Measurements from ENCODE around the gene CREB3L2.
"Not testable (repeated sequence)": the region's sequence is repeated elsewhere in the genome, so short reads cannot be mapped to it uniquely, and the experiment has no call there.

Gene CREB3L2

DNA sequence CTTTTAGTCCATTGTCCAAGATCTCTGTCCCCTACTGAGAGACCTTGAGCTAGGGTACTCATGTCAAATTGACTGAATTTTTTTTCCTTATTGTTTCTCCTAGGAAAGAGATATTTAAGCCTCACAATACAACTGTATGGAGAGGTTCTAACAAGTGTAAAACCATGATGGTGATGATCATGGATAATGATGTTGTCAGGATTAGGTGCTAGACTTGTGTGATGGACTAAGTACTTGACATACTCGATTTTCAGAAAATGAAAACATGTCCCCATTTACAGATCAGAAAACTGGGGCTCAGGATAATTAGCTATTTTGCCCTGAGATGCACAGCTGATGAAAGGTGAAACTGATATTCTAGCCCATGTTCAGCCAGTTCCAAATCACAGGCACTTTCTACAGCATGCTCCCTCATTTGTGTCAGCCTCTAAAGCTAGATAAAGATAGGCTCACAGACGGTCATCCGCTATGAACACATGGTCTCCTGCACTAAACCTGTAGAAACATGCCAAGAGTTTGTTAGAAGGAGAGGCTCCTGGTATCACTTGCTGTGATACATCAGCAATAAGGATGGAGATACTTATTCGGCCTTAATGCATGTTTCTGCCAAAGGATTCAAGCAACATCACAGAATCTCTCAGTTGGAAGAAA, 67.6 kb downstream of the CREB3L2 start:
- H3K4me3 ChIP-seq (ENCODE audit: low read length): no peak overlapping the region
- TF ChIP-seq, protein P1, sequence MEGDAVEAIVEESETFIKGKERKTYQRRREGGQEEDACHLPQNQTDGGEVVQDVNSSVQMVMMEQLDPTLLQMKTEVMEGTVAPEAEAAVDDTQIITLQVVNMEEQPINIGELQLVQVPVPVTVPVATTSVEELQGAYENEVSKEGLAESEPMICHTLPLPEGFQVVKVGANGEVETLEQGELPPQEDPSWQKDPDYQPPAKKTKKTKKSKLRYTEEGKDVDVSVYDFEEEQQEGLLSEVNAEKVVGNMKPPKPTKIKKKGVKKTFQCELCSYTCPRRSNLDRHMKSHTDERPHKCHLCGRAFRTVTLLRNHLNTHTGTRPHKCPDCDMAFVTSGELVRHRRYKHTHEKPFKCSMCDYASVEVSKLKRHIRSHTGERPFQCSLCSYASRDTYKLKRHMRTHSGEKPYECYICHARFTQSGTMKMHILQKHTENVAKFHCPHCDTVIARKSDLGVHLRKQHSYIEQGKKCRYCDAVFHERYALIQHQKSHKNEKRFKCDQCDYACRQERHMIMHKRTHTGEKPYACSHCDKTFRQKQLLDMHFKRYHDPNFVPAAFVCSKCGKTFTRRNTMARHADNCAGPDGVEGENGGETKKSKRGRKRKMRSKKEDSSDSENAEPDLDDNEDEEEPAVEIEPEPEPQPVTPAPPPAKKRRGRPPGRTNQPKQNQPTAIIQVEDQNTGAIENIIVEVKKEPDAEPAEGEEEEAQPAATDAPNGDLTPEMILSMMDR (conservative IDR thresholded peaks at IDR 0.05; ENCODE audit: low read length): no peak
- DNase-seq (ENCODE audit: low read depth): no peak

DNA sequence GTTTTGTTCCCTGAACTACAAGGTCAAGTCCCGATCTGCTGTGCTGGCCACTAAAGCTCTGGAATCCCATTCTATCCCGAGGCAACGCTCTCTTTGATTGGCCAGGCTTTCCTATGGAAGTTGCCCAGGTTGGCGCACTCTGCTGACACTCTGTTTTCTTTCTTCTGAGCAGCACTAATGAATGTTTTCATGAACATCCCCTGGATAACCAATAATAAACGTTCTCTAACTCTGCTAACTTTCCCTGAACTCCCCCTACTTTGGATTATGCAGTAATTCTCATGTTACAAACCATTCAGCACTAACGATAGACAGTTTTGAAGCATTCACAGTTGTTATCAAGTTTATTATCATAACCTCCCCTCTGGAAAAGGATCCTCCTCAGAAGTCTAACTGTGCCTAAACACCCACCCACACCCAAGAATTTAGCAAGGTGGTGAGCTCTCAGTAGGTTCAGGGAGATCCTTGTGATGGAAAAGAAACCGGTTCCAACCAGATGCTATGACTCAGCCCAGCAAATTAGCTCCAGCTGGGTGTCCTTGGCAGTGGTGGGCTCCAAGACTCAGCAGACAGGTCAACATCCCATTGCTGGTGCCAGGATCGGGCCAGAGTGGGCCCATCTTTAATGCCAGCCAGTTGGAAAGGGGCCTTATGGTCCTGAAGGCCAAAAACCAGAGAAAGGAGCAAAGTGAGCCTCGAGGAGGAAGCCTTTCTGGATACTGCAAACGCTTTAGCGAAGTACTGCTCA, 68.4 kb downstream of the CREB3L2 start:
- peak overlapping the region; percentile 39 for H3K4me3 ChIP-seq (ENCODE audit: low read length)
- DNase-seq (ENCODE audit: low read depth): peak; percentile 71
- TF ChIP-seq, protein P1 (conservative IDR thresholded peaks at IDR 0.05; ENCODE audit: low read length): no peak

DNA sequence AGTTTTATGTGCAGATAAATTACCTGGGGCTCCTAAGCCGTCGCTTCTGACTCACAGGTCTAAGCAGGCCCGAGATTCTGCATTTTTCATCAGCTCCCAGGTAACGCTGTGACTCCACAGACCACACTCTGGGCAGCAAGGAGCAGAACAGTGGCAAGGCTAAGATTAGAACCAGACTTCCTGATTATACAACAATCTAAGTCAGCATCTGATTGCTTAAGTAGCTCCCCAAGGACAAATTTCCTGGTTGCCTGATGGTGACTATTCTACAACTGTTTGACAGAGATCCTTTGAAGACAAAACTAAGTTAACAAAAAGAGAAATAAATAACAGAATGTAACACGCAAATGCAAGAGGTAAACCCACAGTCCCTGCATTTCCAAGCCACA, 69.0 kb downstream of the CREB3L2 start:
- peak; percentile 88 for DNase-seq (ENCODE audit: low read depth)
- H3K4me3 ChIP-seq (ENCODE audit: low read length): peak overlapping the region; percentile 39
- TF ChIP-seq, protein P1 (conservative IDR thresholded peaks at IDR 0.05; ENCODE audit: low read length): no peak

DNA sequence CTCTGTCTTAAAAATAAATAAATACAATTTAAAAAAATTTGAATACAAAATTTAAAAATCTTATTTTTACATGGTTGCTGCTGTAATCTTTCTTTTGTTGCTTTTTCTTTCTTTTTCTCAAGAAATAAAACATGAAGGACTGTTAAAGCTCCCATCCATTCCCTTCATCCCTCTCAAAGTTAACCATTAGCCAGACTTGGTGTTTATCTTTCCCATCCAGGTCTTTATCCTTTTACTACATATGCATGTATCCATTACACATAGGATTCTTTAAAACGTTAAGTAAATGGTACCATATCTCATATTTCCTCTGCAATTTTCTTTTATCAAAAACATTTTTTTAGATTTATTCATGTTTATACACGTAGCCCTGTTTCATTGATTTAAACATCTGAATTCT, 70.1 kb downstream of the CREB3L2 start:
- no peak overlapping the region for H3K4me3 ChIP-seq (ENCODE audit: low read length)
- no peak for DNase-seq (ENCODE audit: low read depth)
- TF ChIP-seq, protein P1 (conservative IDR thresholded peaks at IDR 0.05; ENCODE audit: low read length): no peak

DNA sequence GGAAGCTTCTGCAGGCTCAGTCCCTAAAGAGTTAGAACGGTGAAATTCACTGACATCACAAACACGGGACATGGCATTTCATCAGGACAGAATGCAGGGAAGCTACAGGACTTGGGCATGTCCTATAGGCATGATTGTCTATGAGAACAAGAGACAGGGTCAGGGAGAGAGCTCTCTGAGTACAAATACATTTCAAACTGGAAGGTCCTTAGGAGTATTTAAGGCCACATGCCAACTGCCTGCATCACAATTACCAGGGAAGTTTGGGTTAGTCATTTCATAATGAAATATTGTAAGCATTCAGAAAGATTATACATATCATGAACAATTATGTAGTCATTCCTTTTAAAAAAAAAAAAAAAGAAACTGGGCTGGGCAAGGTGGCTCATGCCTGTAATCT, 71.3 kb downstream of the CREB3L2 start:
- no peak overlapping the region for H3K4me3 ChIP-seq (ENCODE audit: low read length)
- TF ChIP-seq, protein P1 (conservative IDR thresholded peaks at IDR 0.05; ENCODE audit: low read length): no peak
- peak; percentile 80 for DNase-seq (ENCODE audit: low read depth)

DNA sequence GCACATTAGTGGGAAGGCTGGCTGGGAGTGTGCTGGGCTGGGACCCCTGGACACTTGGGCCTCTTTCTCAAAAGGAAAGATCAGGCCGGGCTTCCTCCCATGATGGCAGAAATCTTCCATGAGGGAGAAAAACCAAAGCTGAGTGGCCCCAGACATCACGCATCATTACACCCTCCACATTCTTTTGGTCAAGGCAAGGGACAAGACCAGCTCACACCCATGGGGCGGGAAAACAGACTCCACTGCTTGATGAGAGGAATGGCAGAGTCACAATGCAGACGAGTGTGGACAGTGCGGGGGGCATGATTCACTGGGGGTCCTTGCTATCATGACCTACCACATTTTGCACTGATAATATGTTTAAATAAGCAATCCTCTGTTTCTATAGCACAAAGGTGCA, 73.3 kb downstream of the CREB3L2 start:
- H3K4me3 ChIP-seq (ENCODE audit: low read length): no peak overlapping the region
- DNase-seq (ENCODE audit: low read depth): no peak
- TF ChIP-seq, protein P1 (conservative IDR thresholded peaks at IDR 0.05; ENCODE audit: low read length): no peak

DNA sequence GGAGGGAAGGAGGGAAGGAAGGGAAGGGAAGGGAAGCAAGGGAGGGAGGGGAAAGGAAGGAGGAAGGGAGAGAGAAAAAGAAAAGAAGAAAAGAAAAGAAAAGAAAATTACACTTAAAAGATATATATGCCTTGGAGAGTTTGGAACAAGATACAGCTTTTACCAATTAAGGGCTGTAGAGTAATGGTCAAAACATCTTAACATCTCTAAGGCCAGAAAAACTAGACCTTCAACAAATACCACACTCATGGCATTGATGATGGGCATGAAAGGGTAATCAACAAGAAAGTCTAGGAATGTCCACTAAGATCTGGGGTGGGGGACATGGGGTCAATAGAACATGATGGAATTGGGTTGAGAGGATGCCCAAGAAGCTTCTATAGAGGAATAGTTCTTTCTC, 74.5 kb downstream of the CREB3L2 start:
- no peak for DNase-seq (ENCODE audit: low read depth)
- no peak overlapping the region for H3K4me3 ChIP-seq (ENCODE audit: low read length)
- TF ChIP-seq, protein P1 (conservative IDR thresholded peaks at IDR 0.05; ENCODE audit: low read length): no peak

DNA sequence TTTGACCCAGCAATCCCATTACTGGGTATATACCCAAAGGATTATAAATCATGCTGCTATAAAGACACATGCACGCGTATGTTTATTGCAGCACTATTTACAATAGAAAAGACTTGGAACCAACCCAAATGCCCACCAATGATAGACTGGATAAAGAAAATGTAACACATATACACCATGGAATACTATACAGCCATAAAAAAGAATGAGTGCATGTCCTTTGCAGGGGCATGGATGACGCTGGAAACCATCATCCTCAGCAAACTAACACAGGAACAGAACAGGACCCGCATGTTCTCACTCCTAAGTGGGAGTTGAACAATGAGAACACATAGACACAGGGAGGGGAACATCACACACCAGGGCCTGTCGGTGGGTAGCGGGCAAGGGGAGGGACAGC, 75.7 kb downstream of the CREB3L2 start:
- not testable (repeated sequence) for H3K4me3 ChIP-seq (ENCODE audit: low read length); DNase-seq (ENCODE audit: low read depth)
